Endothelial cell of umbilical vein (primary cell): ENCODE measurements around the gene GRPEL1. TPM values are rescaled to one million over a fixed set of nuclear protein-coding genes. Genes with fewer than 3 reads are reported as not detected.

ENCODE experiments used
- BruUV-seq: library from RNA; stranded (reverse); fragments of 400-500 nt; replicated peaks from 2 replicates; lab custom pipeline; 2021; lab: Mats Ljungman, UMichigan
- CTCF ChIA-PET: fragments of 300-600, 350-600 bp; sonication (Branson Sonifier 250); formaldehyde crosslinking; loops from one replicate; lab custom pipeline; 2021; ENCODE audit warnings: antibody characterized with exemption, inconsistent platforms; lab: Charles Lee
- POLR2A ChIA-PET: fragments of 300-600, 350-600 bp; sonication (Branson Sonifier 250); formaldehyde crosslinking; loops from one replicate; lab custom pipeline; 2021; ENCODE audit warnings: antibody characterized with exemption, inconsistent platforms; lab: Charles Lee
- DNase-seq: peaks from one replicate; pipeline ENCODE4 v3.0.0-alpha.2; 2011; ENCODE audit warnings: low read depth, low spot score
- FAIRE-seq: peaks from 2 replicates; lab custom pipeline; 2011; peaks lifted over from hg19 to GRCh38; lab: Jason Lieb, UNC
- H2AFZ ChIP-seq: 2 replicates; pipeline ENCODE4 v1.6.0; 2012; ENCODE audit warnings: low read depth, low read length, control low read depth, inconsistent platforms
- H3K27ac ChIP-seq: 2 replicates; pipeline ENCODE4 v1.5.1; 2011; ENCODE audit warnings: low read depth, mild to moderate bottlenecking, control low read depth, low read length, moderate library complexity; ENCODE audit not compliant: insufficient read depth
- H3K27me3 ChIP-seq, 2 experiments: 2 replicates each; pipeline versions ENCODE4 v1.6.0 to v1.6.1; 2011; ENCODE audit warnings: low read length in 2 of 2, mixed read lengths in 1 of 2; ENCODE audit not compliant: control insufficient read depth in 2 of 2, insufficient read depth in 2 of 2
- H3K36me3 ChIP-seq, 2 experiments: 2 replicates in 1 of 2; 3 replicates in 1 of 2; pipeline ENCODE4 v1.5.1; 2011; ENCODE audit warnings: low read length in 2 of 2, mild to moderate bottlenecking in 1 of 2, moderate library complexity in 1 of 2; ENCODE audit not compliant: control insufficient read depth in 2 of 2, insufficient read depth in 2 of 2; ENCODE audit errors: extremely low read depth in 1 of 2
- H3K4me1 ChIP-seq: 3 replicates; pipeline ENCODE4 v1.5.1; 2011; ENCODE audit warnings: mild to moderate bottlenecking, low read length; ENCODE audit not compliant: control insufficient read depth, insufficient read depth; ENCODE audit errors: extremely low read depth
- H3K4me2 ChIP-seq: 2 replicates; pipeline ENCODE4 v1.6.1; 2011; ENCODE audit warnings: low read length, control low read depth, mixed read lengths; ENCODE audit not compliant: insufficient read depth
- H3K4me3 ChIP-seq, 3 experiments: fragments of 200-600 bp in 1 of 3; sonication (generic), shearing (Covaris generic) in 1 of 3; replicated peaks in 1 of 3; 2 replicates each; pipeline ENCODE4 v1.5.1; 2011 to 2016; ENCODE audit warnings: control low read depth in 3 of 3, low read length in 3 of 3, mild to moderate bottlenecking in 2 of 3, inconsistent platforms in 1 of 3, low read depth in 1 of 3, moderate library complexity in 1 of 3; ENCODE audit not compliant: insufficient read depth in 1 of 3
- H3K79me2 ChIP-seq: 2 replicates; pipeline ENCODE4 v1.6.0; 2012; ENCODE audit warnings: low read length, inconsistent platforms; ENCODE audit not compliant: control insufficient read depth, insufficient read depth
- H3K9ac ChIP-seq: replicated peaks from 2 replicates; pipeline ENCODE3; 2011; ENCODE audit warnings: low read length, control low read depth; ENCODE audit not compliant: insufficient read depth; ENCODE audit errors: extremely low read depth
- H3K9me1 ChIP-seq: replicated peaks from 3 replicates; pipeline ENCODE4 v1.6.0; 2011; ENCODE audit warnings: mild to moderate bottlenecking, low read length; ENCODE audit not compliant: control insufficient read depth, insufficient read depth; ENCODE audit errors: extremely low read depth
- H3K9me3 ChIP-seq: replicated peaks from 2 replicates; pipeline ENCODE4 v1.5.1; 2012; ENCODE audit warnings: low read length, inconsistent platforms; ENCODE audit not compliant: control insufficient read depth, insufficient read depth
- H4K20me1 ChIP-seq: replicated peaks from 2 replicates; pipeline ENCODE3; 2011; ENCODE audit warnings: mild to moderate bottlenecking, low read length; ENCODE audit not compliant: control insufficient read depth, insufficient read depth; ENCODE audit errors: extremely low read depth
- CTCF ChIP-seq, 2 donors: IDR thresholded peaks; 1 replicate in 1 of 2; 2 replicates in 1 of 2; pipeline ENCODE4 v1.5.1; 2011; ENCODE audit warnings: low read length in 2 of 2, mild to moderate bottlenecking in 2 of 2, moderate library complexity in 2 of 2, control low read depth in 1 of 2, inconsistent platforms in 1 of 2, low read depth in 1 of 2; ENCODE audit not compliant: insufficient read depth in 1 of 2; ENCODE audit errors: extremely low read depth in 1 of 2
- EZH2 ChIP-seq: IDR thresholded peaks from 2 replicates; pipeline ENCODE4 v1.6.1; 2012; ENCODE audit warnings: borderline replicate concordance, low read depth, mild to moderate bottlenecking, moderate library complexity, low read length, inconsistent platforms; ENCODE audit not compliant: severe bottlenecking
- FOS ChIP-seq: IDR thresholded peaks from 2 replicates; pipeline ENCODE4 v1.6.1; 2011; ENCODE audit warnings: mild to moderate bottlenecking, low read length, moderate library complexity, borderline replicate concordance; ENCODE audit not compliant: insufficient read depth
- GATA2 ChIP-seq: IDR thresholded peaks from 2 replicates; pipeline ENCODE4 v1.7.0; 2011; ENCODE audit warnings: low read depth, mild to moderate bottlenecking, moderate library complexity, mixed read lengths, low read length; ENCODE audit not compliant: insufficient read length, insufficient read depth
- JUN ChIP-seq: IDR thresholded peaks from 2 replicates; pipeline ENCODE4 v1.6.1; 2011; ENCODE audit warnings: borderline replicate concordance, low read depth; ENCODE audit not compliant: insufficient read length, insufficient read depth
- MAX ChIP-seq: IDR thresholded peaks from 2 replicates; pipeline ENCODE4 v1.6.1; 2011; ENCODE audit not compliant: insufficient read depth, insufficient read length
- MYC ChIP-seq: IDR thresholded peaks from one replicate; pipeline ENCODE4 v1.6.1; 2011; ENCODE audit warnings: mild to moderate bottlenecking, low read depth, low read length
- POLR2A ChIP-seq: IDR thresholded peaks from 2 replicates; pipeline ENCODE4 v1.6.1; 2012; ENCODE audit warnings: low read depth, mild to moderate bottlenecking, control low read depth, low read length
- POLR2AphosphoS5 ChIP-seq: IDR thresholded peaks from 2 replicates; pipeline ENCODE4 v1.6.1; 2012; ENCODE audit warnings: low read depth, mild to moderate bottlenecking, control low read depth, low read length, moderate library complexity; ENCODE audit not compliant: insufficient read depth
- dilution Hi-C: fragments of 300-500 bp; cut with MboI; formaldehyde crosslinking; loops from one replicate; pipeline ENCODE4 v1.15.0; 2019; ENCODE audit warnings: low sequenced_read_pairs; ENCODE audit not compliant: extremely low pct_ligation_motif_present
- intact Hi-C: fragments of 100-400 bp; cut with micrococcal nuclease; formaldehyde crosslinking; loops from one replicate; pipeline ENCODE4 v1.10.0; 2022
- polyA plus RNA-seq, 4 experiments: library from polyadenylated mRNA; depleted of rRNA in 3 of 4; stranded (reverse) in 3 of 4; unstranded in 1 of 4; fragments of >200 nt; gene quantifications; 2 replicates each; pipeline versions ENCODE4 v1.2.1 to v1.2.3, GENCODE V29; 2011 to 2012; ENCODE audit warnings: missing spikeins in 1 of 4
- total RNA-seq: library from RNA; stranded (reverse); gene quantifications from 2 replicates; pipeline ENCODE4 v1.2.3, GENCODE V29; 2021

The GRPEL1 gene
- total and polyA plus RNA-seq, 2 donors (not counting 3 experiments of a cell fraction or from before 2014, with no cell fraction given) = 17.3 to 42.6 TPM

- POLR2A ChIA-PET = no interaction called here
- no peak overlapping the region for H3K9ac ChIP-seq
- H3K36me3 ChIP-seq = peaks cover 0 to 24% of the 10 kb centered on the region in 2 experiments
- H3K27me3 ChIP-seq = no peaks in the 10 kb centered on the region
- H3K4me2 ChIP-seq = no peak overlapping the region
- no peaks in the 10 kb centered on the region for H4K20me1 ChIP-seq
- FAIRE-seq (no peak), DNase-seq (no peak)
- H3K4me1 ChIP-seq = no peaks in the 10 kb centered on the region
- intact Hi-C loops (no loop called here), dilution Hi-C loops (no loop called here)
- no peak overlapping the region for H2AFZ ChIP-seq
- H3K27ac ChIP-seq = no peak overlapping the region
- TF ChIP-seq FOS = no peak
- TF ChIP-seq MAX = no peak
- TF ChIP-seq GATA2 = no peak
- no peak for TF ChIP-seq MYC
- TF ChIP-seq EZH2 = no peak
- TF ChIP-seq JUN = no peak
- TF ChIP-seq POLR2AphosphoS5 = no peak
- TF ChIP-seq CTCF (IDR thresholded peaks at IDR 0.05; ENCODE audit: extremely low read depth in 1 of 2, insufficient read depth in 1 of 2, low read depth in 1 of 2, low read length in 2 of 2) = no peak
- no peak for TF ChIP-seq POLR2A
- H3K9me1 ChIP-seq = no peaks in the 10 kb centered on the region
- no TSS peak for BruUV-seq
- H3K9me3 ChIP-seq = no peaks in the 10 kb centered on the region
- CTCF ChIA-PET = interaction anchor here (1.4 kb wide), 1 partner anchor 52 kb away, joined by 3 read pairs; no protein-coding TSS in a partner anchor
- H3K79me2 ChIP-seq = no peaks in the 10 kb centered on the region
- H3K4me3 ChIP-seq = no peak overlapping the region
Measured at GRCh38 chr4:7026107-7026506, 41.8 kb downstream of the GRPEL1 start.
